Activated CD4-positive, alpha-beta T cell treated with anti-CD3 and anti-CD28 coated beads, Interleukin-2, amount 50 U/mL, for 48 hours (primary cell): Measurements from ENCODE around the gene FAM89B.
A peak's percentile ranks its signal among the peaks of the same experiment; 100 is the strongest.
"Not testable (repeated sequence)": the region's sequence is repeated elsewhere in the genome, so short reads cannot be mapped to it uniquely, and the experiment has no call there.

Experiments used
- DNase-seq, 2 experiments: peaks; one replicate each; pipeline ENCODE4 v3.0.0-alpha.2; 2020

The FAM89B gene

GRCh38 chr11:65558002-65558929 lies 14.1 kb upstream of the FAM89B start, which contains the start of gene LTBP3:
TSS of gene LTBP3 (minus strand) at chr11:65558359. CDS start at chr11:65557959, 400 bp downstream.
- peak; percentile 56 to 64 for DNase-seq

- DNase-seq: no peak
These were observed 13.3 kb upstream of the FAM89B start for GRCh38 chr11:65558930-65559509.

GRCh38 chr11:65559535-65559934 lies 12.8 kb upstream of the FAM89B start:
- DNase-seq: peak in 1 of 2 experiments; percentile 43

- no peak for DNase-seq
These were observed 12.3 kb upstream of the FAM89B start for GRCh38 chr11:65559951-65560537.

- DNase-seq: no peak
These were observed 11.6 kb upstream of the FAM89B start for GRCh38 chr11:65560555-65561418.

DNA sequence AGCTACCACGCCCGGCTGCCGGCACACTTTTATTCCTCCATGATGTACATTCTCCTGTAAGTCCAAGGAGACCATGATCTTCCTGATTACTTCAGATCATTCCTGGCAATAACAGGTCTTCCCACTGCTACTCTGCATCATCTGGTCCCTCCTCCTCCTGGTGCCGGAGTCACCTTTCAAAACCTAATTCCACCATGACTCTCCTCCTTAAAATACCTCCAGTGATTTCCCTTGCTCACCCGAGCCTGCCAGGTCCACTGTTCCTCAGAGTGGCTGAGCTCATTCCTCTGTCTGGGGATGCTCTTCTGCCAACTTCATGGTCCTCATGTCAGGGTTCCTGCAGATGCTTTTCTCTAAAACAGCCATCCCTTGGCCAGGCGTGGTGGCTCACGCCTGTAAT lies 10.3 kb upstream of the FAM89B start:
- no peak for DNase-seq

DNA sequence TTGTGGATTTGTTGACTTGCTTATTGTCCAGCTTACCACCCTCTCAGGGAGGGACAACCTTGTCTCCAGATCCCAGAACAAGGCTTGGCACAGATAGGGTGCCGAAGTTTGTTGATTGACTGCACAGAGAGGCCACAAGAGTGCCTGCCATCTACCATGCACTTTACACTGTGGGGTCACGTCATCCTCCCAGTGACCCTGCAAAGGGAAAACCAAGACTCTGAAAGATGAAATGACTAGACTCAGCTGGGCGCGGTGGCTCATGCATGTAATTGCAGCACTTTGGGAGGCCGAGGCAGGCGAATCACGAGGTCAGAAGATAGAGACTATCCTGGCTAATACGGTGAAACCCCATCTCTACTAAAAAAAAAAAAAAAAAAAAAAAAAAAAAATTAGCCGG lies 9.6 kb upstream of the FAM89B start:
- no peak for DNase-seq

GRCh38 chr11:65563601-65564000 lies 8.7 kb upstream of the FAM89B start:
- no peak for DNase-seq

DNA sequence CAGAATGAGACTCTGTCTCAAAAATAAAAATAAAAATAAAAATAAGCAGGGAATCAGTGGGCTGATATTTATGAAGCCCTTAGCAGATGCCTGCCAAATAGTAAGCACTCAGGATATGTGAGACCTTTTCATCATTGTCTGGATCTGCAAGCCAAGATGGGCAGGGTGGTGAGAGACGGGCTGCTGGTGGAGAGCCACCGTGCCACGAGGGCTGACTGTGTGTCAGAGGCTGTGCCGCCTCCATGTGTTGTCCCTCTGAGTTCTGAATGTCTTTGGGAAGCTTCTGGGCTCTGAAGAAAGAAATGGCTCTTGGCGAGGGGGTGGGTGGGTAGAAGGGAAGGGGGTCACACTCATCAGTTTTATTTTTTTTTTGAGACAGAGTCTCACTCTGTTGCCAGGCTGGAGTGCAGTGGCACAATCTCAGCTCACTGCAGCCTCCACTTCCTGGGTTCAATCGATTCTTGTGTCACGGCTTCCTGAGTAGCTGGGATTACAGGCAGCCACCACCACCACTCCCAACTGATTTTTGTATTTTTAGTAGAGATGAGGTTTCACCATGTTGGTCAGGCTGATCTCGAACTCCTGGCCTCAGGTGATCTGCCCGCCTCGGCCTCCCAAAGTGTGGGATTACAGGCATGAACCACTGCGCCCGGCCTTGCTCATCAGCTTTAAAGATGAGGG lies 7.3 kb upstream of the FAM89B start:
- not testable (repeated sequence) for DNase-seq

DNA sequence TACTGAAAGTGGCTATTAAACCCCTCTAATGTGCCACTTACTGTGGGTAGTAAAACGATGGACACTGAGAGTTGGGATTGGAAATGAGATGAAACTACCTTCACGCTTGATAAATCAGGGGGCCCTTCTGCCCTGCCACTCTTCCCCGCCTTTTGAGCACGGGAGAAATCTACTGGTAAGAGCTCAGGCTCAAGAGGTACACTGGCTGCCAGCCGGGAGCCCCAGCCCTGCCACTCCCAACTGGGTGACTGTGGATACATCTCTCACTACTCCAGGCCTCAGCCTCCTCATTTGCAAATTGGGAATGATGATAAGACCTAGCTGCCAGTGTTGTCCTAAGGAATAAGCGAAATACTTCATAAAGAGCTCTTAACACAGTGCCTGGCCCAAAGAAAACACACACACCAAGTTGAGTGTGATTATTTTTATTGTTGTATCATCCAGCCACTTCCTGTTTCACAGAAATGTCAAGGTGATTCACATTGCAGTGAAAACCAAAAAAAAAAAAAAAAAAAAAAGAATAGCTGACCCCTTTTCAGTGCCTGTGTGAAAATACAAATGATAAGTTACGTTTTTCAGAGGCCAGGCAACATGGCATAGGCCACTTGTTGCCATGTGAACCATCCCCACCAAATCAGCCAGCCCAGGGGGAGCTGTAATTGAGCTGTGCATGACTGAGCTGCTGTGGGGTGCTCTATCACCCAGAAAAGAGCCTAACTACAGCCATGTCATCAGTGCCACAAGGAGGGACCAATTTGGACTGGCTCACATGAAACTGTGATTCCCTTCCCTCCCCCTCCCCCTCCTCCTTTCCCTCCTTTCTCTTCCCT lies 6.5 kb upstream of the FAM89B start:
- no peak for DNase-seq

DNA sequence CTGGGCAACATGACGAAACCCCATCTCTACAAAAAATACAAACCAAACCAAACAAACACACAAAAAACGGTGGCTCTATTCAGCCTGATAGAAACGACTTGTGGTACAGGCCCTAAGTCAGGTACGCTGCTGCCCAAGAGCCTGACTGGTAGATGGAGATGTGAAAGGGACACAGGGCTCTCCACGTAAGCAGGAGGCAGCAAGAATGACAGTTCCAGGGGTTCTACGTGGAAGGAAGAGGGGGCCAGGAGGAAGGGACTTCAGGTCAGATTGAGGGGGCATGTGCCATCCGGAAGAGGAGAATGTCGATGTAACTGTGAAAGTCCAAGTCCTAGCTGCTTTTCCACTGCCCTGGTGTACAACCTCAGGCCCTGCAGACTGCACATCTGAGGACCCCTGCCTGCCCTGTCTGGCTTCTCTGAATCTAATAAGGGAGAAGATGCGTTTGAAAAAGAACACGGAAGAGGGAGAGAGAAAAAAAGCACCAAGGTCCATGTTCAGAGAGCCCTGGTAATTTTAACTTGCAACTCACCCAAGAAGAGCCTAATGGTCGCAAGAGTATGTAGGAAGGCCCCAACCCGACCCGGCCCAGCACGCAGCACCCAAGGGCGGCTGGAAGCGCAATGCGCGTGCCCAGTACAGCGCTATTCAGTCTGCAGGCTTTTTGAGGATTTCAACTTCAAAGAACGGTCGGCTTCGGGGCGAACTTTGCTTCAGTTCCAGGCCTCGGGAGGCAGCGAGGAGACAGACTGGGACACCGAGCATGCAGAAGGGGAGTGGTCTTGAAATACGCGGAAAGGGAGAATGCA lies 3.0 kb upstream of the FAM89B start:
- DNase-seq: no peak

DNA sequence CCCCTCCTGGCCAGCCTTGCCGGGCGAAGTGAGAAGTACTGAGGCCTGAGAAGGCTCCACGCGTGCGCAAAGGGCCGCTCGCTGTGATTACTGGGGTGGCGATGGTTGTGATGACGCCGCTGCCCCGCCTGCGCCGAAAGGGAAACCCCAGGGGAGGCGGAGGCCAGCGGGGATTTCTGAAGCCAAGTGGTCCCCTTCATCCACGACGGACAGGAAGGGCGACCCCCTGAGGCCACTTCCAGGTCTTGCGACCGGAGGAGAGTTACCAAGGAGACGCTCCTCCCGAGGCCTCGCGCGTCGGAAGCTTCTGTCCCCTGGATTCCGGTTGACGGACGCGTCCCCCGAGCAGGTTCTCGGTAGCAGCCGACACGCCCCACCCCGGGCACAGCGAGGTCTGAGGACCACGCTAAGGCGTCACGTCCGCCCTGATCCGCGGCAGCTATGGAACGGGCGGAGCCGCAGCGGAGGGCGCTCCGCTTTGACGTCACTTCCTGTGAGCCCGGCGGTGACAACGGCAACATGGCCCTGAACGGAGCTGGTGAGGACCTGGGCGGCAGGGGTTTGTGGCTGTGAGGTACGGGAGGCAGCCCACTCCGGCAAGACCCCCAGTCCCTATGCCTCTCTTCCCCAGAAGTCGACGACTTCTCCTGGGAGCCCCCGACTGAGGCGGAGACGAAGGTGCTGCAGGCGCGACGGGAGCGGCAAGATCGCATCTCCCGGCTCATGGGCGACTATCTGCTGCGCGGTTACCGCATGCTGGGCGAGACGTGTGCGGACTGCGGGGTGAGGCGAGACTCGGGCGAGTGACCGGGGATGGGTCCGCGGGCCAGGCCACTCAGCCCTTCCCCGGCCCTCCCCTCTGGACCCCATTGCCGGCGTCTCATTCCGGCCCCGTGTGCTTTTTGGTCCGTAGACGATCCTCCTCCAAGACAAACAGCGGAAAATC lies 2.1 kb upstream of the FAM89B start, which contains the start of gene ZNRD2:
TSS of gene ZNRD2 (plus strand) at position 505 of the 946 bp plus-strand sequence. CDS start at position 520, 15 bp downstream.
- DNase-seq: peak; percentile 99

DNA sequence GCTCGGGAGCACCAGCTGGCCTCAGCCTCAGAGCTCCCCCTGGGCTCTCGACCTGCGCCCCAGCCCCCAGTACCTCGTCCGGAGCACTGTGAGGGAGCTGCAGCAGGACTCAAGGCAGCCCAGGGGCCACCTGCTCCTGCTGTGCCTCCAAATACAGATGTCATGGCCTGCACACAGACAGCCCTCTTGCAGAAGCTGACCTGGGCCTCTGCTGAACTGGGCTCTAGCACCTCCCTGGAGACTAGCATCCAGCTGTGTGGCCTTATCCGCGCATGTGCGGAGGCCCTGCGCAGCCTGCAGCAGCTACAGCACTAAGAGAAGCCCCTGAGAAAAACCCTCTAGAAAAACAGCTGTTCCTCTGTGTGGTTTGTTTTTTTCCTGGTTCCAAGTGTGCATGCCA lies 918 bp upstream of the FAM89B start:
- no peak for DNase-seq

DNA sequence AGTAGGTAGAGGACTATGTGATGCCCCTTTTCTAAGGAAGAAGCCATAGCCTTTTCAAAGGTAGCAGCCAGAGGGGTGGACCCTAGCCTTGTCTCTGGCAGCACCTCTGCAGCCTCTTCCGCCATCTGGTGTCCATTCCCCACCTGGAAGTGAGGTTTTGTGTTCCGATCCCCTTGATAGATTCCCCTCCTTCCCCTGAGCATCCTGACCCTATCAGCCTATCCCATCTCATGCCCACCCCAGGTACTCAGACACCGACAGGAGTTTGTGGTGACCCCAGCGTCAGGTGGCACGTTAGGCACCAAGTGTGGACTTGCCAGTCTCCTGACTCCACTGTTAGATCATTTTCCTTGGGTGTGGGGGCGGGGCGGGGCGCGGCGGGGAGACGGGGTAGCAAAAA lies 398 bp upstream of the FAM89B start:
- peak in 1 of 2 experiments; percentile 42 for DNase-seq

DNA sequence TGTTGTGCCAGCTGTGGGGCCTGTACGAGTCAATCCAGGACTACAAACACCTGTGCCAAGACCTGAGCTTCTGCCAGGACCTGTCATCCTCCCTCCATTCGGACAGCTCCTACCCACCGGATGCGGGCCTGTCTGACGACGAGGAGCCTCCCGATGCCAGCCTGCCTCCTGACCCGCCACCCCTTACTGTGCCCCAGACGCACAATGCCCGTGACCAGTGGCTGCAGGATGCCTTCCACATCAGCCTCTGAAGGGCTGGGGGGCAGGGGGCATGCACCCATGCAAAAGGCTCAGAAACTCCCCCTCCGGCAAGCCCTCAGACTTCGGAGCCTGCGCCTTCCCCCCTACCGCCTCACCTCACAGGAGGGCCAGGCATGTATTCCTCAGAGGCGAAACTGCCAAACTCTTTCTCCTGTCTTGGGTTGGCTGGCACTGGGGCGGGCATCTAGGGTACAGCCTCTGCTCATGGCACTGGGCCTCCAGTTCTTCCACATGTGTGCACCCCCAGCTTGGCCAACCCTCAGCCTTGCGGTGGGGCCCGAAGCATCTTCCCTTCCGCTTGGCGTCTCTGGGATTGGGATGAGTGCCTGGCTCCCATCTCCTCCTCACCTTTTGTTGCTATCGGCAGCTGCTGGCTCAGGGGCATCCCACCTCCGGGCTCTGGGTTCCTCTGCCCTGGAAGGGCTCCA lies 1.2 kb downstream of the FAM89B start:
- DNase-seq: no peak

- peak; percentile 94 to 96 for DNase-seq
These were observed 1.9 kb downstream of the FAM89B start for GRCh38 chr11:65574109-65574810.

- no peak for DNase-seq
These were observed 2.7 kb downstream of the FAM89B start for GRCh38 chr11:65574811-65575567.
